GM18526 (cell line): ENCODE data around the gene INVS.

Experiments used
- POLR2A ChIP-seq: IDR thresholded peaks from 3 replicates; pipeline ENCODE4 v1.6.1; 2011; ENCODE audit not compliant: insufficient read length; ENCODE audit errors: extremely low read depth

The INVS gene

DNA sequence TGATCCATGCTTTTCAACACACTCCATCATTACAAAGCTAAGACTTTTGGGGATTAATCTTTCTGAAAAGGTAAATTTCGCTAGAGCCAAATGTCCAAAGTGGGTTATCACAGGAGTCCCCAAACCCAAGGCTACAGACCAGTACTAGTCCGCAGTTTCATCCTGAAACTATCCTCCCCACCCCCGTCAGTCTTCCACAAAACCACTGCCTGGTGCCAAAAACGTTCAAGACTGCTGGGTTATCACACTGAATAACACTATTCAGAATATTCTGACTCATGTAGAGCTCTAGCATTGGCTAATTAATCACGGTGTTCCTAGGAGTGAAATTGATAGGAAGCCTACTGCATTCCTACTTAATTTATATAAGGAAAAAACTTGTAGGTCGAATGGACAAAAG is 24.9 kb upstream of the INVS start:
- no peak for TF ChIP-seq POLR2A

DNA sequence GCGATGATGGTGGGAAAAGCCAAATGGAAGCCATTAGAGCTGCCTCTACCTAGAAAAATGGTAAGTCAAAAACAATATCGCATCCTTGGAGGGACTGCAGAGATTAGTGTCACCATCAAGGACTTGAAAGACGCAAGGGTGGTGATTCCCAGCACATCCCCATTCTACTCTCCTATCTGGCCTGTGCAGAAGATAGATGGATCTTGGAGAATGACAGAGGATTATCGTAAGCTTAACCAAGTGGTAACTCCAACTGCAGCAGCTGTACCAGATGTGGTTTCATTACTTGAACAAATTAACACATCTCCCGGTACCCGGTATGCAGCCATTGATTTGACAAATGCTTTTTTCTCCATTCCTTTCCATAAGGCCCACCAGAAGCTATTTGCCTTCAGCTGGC is 24.1 kb upstream of the INVS start:
- no peak for TF ChIP-seq POLR2A

DNA sequence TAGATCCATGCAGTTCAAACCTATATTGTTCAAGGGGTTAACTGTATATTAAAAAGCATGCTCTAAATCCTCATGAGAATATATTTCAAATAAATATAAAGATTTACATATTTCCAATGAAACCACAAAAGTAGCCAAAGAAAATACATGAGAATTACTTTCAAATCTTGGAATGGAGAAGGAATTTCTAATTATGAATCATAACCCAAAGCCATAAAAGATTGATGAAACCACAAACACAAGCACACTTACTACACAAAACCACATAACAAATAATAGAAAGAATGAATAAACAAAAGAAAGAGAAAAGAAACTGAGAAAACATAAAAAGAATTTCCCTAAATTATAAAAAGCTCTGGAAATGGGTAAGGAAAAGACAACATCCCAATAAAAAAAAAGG is 16.3 kb upstream of the INVS start:
- no peak for TF ChIP-seq POLR2A

DNA sequence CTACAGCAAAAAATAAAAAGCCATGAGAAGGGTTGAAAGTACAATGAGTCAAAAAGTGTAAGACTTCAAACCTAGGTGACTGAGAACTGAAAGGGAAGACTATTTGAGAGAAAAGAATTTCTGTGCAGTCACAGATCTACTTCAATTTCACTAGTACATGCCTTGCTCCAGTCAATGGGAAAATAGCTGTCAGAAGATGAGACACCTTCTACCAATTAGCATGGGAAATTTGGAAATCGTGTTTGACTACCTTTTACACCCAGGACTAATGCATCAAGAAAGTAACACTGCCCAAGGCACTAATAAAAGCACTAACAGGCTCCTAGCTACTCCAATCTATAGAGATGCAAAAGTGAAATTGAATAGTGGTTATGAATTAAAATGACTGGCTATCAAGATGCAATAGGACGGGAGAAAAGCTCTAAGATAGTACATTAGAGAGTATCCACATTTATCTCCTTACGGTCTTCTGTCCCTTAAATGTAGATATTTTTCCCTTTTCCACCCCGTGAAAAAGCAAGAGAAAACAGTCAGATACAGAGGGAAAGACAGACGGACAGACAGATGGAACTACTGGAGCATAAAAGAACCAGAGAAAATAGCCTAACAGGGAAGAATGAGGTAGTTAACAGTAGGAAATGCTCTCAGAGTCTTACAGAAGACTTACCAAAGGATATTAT is 15.5 kb upstream of the INVS start:
- no peak for TF ChIP-seq POLR2A

DNA sequence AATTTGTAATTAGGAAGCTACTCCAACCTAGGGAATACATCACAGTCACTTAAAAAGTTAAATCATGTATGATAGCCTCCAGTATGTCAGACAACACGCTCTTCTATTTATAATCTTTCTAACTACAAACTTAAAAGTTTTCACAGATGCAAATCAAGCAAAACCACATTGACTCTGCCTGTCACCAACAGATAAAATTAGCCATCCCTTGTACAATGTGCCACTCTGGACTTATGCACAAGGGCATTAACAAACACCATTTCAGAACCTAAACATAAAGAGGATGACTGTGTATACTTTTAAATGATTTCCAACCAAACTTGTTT is 15.0 kb upstream of the INVS start:
- no peak for TF ChIP-seq POLR2A

DNA sequence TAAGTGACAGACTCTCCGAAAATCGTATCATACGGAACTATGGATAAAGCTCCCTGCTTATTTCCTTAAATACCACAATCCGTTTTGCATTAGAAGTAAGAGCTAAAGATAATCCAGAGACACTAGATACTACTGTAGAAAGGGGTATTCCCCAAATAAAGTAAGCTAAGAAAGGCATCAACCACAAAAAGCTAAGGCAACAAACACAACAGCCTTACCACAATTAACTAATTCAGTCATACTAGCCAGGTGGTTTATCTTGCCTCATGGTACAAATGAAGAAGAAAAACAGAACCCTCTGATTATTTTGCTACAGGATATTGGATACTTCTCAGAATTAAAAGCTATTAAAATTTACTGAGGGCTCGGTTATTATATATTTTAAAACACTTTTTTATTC is 14.3 kb upstream of the INVS start:
- no peak for TF ChIP-seq POLR2A

DNA sequence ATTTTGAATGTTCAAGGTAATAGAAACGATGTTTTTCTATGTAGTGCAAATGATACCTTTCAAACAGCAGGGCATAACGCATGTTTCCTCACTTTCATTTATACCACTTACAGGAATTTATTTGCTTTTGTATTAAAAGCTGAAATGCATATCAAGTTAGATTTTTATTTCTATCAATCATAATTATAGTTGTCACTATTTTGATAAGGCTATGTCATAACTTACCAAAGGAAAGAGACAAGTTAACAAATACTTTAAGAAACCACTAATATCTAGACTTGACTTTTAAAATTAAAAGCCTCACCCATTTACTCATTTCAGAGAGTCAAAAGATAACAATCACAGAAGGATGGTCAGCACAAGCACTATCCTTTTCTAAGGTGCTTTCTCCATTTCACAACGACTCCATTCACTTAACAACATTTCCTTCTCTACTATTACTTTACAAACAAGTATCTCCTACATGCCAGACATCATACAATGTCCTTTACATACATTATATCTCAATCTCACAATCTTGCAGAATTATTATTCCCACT is 12.9 kb upstream of the INVS start:
- TF ChIP-seq POLR2A, result no peak

DNA sequence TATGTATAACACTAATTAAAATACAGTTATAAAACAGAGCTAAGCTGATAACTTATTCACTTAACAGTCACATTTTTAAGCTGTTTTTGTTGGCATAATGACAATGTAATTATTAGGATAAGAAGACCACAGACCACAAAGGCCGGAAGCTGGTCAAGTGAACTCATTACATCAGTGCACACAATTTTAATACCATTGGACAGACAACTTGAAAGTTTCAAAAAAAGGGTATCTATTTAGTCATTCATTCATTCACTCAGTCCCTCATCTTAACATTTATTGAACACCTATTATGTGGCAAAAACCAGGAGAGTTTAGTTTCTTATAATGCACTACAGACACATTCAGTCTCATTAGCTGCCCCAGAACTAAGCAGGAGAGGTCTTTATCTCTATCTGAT is 11.8 kb upstream of the INVS start:
- no peak for TF ChIP-seq POLR2A

DNA sequence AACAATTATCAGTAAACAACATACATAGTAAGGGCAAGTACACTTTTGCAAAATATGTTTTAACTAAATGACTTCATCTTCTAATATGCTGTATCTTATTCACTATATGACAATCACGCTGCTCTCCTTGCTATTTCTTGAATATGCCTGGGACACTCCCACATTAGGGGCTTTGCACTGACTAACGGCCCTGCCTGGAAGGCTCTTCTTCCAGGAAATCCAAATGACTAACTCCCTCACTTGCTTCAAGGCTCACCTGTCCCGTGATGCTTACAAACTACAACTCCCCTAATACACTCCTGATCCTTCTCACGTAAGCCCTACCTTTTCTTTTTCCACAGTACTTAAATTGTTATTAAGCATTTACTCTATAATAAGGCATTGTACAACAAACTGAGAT is 10.8 kb upstream of the INVS start:
- no peak for TF ChIP-seq POLR2A

DNA sequence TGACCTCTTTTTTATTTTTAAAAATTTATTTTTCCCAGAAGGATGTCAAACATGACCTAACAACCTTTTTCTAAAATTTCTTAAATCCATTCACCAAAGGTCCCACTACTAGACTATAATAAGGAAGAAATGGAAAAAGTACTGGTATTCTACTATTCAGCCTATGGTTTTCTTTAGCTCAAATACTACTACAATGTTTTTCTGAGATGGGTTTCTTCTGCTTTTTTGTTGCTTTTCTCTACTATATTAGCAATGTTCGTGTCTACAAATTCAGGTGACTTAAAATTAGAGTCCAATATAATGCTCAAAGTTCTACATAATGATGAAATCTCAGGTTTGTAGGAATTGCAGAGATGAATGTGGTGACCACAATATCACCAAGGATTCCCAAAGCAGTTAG is 8.2 kb upstream of the INVS start:
- TF ChIP-seq POLR2A, result no peak

DNA sequence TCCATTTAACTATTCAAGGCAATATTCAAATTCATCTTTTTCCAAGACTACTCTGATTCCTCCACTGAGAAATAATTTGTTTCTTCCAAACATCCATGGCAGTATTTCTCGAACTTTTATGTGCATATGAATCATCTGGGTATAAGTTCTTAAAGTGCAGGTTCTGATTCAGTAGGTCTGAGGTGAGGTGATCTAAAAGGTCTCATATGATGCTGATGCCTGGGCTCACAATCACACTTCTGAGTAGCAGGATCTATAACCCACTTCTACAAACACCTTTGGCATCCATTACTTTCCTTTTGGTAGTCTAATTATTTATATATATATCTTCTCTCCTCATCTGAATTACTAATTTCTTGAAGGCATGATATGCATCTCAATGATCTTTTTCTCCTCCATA is 7.4 kb upstream of the INVS start:
- TF ChIP-seq POLR2A, result no peak

DNA sequence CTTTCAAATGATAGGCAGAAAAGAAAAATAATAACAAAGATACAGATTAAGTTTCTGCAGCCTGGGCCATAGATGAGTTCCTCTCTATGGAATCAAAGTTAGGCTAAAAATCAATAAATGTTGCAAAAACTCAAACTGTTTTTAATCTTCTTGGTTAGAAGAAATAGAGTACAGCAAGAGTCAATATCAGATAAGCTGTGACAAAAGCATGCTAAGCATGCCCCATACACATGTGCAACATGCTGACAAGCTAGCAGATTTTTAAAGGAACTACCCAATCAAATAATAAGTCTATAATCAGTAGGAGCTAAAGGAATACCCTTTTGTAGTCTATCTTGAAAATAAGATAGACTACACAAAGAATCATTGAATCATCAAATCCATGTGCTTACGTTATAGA is 7.0 kb upstream of the INVS start:
- no peak for TF ChIP-seq POLR2A

DNA sequence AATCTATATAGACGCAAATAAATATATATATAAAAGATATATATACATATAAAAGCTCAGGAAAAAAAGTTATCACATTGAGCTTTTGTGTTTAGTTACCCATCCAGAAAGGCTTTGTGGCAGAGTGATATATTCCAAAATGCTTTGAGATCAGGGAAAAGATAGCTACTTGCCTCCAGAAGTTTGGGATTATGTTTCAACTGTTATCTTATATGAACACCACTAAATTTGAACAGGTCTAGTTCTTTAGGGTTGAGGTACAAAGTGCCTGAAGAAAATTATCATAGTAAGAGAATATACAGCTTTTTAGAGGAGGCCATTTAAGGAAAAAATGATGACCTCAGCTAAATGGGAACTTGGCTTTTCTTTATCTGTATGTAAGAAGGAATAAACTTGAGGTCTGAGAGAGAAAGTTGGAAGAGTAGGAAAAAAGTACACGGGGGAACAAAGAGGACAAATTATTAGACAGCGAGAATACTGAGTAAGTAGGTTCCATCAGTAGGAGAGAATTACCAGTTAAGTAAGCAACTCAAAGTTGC is 2.6 kb upstream of the INVS start:
- no peak for TF ChIP-seq POLR2A

DNA sequence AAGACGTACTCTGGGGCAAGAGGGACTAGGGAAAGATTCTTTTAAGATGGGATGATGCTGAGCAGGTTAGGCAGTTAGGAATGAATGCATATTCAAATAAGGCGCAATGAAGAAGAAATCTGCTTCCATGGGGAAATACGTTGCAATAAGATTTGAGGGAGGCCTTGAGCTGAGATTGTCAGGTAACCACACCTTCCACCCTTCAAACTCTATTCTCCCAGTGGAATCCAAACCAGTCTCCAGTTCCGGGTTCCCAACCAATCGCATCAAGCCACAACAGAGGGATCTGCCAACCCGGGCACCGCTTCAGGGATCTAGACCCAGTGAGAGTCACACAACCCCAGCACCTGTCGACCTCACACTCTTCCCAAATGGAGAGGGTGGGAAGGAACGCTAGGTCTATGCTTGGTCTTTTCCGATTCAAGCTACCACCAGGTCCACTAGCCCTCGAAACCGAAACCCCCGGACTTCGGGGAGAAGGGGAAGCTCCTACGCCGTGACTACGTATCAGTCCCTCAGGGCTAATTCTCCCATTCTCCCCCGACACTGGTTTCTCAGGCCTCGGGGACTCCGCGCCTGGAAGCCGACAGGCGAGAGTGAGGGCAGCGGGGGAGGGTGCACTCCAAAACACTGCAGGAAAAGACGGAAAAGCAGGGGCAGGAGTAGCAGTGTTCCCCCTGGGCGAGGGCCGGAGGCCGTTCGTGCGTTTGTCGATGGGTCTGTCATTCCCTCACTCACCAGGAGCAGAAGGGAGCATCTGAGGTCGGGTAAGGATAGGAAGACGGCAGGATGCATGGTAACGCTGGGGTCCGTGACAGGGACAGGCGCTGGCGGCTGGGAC is 777 bp upstream of the INVS start:
- no peak for TF ChIP-seq POLR2A

DNA sequence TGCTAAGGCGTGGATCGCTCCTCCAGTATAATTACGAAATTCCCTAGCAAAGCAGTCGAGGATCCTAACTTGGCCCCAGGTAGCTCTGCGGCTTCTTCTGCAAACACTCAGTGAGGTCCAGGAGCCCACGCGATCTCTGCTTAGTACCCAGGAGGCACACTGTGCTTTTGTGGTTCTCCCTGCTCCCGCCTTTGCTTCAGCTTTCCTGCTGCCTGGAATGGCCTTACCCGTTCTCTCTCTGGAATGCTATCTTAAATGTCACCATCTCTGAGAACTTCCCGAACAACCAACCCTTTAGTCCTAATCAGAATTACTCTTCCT is 639 bp downstream of the INVS start:
- no peak for TF ChIP-seq POLR2A

DNA sequence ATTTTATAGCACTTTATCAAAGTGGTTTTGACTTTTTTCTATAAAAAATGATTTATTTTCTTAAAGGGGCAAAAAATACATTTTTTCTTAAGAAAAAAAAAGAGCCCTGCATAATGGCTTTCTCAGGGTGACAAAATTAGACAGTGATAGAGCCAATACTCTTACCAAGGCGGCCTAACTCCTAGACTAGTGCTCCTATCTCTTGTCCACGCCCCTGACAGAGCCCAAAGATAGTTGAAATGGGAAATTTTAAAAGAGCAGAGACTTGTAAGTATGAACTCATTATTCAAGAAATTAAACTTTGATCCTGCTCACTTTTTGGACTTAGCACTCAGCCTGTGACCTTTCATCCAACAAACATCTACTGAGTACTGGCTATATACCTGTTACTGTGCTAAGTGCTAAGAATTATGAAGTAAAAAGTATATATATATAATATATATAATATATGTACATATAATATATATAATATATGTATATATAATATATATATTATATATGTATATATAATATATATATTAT is 1.2 kb downstream of the INVS start:
- TF ChIP-seq POLR2A, result no peak
